SH-SY5Y (cell line): ENCODE results near the gene OR2AK2.

Experiments used
- GATA2 ChIP-seq: IDR thresholded peaks from 2 replicates; pipeline ENCODE4 v1.6.1; 2011; ENCODE audit warnings: mild to moderate bottlenecking, low read depth, low read length
- GATA3 ChIP-seq: IDR thresholded peaks from 2 replicates; pipeline ENCODE4 v1.6.1; 2011; ENCODE audit warnings: low read depth, mild to moderate bottlenecking, low read length, moderate library complexity

GRCh38 chr1:248009681-248010080 is 44.6 kb downstream of the OR2AK2 start:
- no peak for TF ChIP-seq GATA2
- no peak for TF ChIP-seq GATA3
